Left kidney (tissue), 2 donors: ENCODE results near the gene EGFR. TPM values are rescaled to one million over a fixed set of nuclear protein-coding genes. Genes with fewer than 3 reads are reported as not detected.

ENCODE experiments used
- DNase-seq: peaks from one replicate; pipeline ENCODE4 v3.0.0-alpha.2; 2013
- polyA plus RNA-seq: library from polyadenylated mRNA; unstranded; fragments of 120-200 nt; gene quantifications from one replicate; pipeline ENCODE4 v1.2.1, GENCODE V29; 2013; ENCODE audit not compliant: insufficient read length

The EGFR gene
- polyA plus RNA-seq, 1 donor = 34.9 TPM

DNA sequence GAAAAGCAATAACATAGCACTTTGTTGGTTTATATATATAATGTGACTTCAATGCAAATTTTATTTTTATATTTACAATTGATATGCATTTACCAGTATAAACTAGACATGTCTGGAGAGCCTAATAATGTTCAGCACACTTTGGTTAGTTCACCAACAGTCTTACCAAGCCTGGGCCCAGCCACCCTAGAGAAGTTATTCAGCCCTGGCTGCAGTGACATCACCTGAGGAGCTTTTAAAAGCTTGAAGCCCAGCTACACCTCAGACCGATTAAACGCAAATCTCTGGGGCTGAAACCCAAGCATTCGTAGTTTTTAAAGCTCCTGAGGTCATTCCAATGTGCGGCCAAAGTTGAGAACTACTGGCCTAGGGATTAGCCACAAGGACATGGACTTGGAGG is 191.4 kb downstream of the EGFR start:
- no peak for DNase-seq

DNA sequence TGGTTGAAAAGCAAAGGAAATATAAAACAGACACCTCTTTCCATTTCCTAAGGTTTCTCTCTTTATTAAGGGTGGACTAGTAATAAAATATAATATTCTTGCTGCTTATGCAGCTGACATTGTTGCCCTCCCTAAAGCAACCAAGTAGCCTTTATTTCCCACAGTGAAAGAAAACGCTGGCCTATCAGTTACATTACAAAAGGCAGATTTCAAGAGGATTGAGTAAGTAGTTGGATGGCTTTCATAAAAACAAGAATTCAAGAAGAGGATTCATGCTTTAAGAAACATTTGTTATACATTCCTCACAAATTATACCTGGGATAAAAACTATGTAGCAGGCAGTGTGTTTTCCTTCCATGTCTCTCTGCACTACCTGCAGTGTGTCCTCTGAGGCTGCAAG is 191.9 kb downstream of the EGFR start:
- no peak for DNase-seq

DNA sequence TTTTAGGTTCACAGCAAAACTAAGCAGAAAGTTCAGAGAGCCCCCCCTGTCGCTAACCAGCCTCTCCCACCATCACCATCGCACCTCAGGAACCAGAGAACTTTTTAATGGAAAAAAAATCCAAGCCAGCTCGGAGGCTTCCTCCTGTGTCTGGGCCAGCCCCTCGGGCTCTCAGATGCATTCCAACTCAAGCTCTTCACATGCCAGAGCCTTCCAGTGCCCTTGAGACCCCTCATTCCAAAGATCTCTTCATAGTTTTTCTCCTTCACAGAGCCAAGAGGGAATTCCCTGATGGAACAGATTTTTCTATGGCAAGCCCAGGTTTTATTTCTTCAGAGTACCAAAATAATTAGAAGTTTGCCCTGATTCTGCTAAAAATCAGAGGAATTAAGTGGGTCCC is 192.9 kb downstream of the EGFR start:
- no peak for DNase-seq

DNA sequence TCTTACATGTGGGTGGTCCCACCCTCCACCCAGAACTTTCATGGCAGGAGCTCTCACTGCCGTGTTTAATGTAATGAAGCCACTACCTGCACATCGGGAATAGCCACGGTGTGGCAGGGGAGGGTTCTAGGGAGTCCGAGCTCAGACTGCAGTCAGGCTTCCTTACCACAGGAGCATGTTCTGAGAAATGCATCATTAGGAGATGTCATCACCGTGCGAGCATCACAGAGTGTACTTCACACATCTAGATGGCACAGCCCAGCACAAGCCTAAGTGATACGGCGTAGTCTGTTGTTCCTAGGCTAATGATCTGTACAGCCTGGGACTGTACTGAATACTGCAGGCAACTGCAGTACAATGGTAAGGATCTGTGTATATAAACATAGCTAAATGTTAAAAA is 193.4 kb downstream of the EGFR start:
- DNase-seq = no peak

DNA sequence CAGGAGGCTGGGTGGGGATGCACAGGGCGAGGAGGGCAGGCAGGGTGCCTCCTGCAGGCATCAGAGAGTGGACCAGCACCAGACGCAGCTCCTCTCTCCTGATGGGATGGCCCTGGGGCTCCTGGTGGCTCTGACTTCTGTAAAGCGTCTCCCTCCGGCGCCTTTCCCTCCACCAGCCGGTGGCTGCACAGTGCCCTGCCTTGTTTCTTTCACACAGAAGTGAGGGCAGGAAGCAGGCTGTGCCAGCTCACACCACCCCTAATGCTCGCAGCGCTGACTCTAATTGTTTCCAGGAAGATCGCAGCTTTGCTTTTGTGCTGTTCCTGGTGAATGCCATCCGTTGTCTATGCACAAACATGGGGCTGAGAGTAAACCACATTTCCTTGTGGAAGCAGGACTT is 194.0 kb downstream of the EGFR start:
- DNase-seq = no peak

DNA sequence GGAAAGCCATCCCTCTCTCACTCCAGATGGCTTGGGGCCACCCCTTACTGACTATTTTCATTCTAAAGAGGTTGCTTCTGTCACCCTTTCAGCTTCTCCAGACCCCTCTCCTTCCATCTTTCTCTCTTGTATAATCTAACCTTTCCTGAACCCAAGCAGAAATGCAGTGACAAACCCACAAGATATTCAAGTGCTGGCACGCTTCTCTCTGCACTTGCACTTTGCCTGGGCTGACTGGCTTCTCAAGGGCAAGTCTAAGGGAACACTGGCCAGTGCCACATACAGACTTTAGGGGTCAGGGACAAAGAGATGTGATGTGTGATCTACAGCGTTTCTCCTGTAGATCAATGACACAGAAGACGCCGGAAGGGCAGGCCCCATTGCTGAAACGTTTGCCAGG is 195.9 kb downstream of the EGFR start:
- no peak for DNase-seq

DNA sequence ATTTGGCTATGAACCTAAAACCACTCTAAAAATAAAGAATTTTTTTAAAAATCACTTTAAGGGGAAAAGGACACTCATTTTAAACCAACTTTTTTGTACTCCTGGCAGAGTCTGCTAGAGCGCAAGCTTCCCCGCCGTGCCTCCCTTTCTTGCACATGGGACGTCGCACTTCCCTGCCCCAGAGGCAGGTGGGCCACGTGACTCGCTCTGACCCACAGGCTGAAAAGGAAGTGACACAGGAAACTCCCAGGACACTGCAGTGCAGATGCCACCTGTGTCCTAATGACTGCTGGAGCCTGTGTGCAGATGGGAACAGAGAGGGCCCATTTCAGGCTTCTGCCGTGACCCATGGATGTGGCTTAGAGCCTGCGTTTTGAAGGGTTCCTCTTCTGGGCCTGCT is 204.2 kb downstream of the EGFR start:
- DNase-seq = no peak

DNA sequence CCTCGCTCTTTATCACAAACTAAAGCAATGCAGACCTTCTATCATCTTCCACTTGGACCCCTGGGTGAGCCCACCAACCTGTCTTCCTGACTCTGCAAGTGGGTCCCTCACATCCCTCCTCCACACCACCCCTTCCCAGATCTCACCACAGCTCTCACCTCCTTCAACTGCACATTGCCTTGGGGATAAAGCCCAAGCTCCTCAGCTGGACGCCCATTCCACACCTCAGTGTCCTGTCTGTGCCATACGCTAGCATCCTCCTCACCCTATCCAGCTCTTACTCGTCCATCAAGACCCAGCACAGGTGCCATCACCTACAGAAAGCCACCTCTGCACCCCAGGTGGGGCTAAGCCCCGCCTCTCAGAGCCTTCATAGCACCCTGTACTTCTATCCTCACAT is 205.3 kb downstream of the EGFR start:
- no peak for DNase-seq

DNA sequence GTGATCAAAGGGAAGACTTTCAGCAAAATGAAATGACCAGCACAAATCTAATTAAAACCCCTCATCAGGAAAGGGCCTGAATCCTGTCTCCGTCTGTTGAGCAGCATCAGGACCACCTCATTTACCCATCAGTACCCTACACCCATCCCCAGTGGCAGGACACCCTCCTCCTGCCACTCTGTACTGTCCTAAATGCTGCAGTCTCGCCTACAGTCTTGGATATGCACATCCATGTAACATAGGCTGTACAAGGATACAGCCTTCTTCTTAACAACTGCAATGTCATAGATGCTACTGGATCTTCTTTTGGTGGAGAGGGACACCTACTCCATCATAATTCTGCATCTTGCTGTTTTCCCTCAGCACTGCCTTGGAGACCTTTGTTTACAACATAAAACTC is 206.0 kb downstream of the EGFR start:
- DNase-seq = no peak

DNA sequence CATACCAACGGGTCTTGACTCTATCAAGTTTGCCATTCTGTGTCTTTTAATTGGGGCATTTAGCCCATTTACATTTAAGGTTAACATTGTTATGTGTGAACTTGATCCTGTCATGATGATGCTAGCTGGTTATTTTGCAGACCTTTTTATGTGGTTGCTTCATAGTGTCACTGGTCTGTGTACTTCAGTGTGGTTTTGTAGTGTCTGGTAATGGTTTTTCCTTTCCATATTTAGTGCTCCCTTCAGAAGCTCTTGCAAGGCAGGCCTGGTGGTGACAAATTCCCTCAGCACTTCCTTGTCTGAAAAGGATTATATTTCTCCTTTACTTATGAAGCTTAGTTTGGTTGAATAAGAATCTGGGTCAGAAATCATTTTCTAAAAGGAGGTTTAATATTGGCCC is 211.2 kb downstream of the EGFR start:
- DNase-seq = no peak

DNA sequence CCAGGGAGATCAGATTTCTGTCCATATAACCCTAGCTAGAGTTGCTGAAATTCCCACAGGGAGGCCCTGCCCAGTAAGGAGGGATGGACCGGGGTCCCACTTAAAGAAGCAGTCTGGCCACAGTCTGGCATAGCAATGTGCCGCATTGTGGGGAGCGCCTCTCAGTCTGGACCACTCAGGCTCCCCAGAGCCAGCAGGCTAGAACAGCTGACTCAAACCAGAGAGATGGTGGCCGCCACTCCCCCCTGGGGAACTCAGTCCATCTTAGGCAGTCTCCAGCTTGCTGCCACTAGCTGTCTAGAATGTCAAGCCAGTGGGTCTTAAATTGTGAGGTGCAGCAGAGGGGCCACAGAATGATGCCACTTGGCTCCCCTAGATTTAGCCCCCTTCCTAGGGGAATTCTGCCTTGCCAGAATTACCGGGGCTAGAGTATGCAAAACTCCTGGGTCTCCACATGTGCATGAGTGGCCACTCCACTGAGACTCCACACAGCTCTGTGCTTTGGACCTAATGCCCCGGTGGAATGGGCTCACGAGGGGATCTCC is 213.0 kb downstream of the EGFR start:
- DNase-seq = no peak

DNA sequence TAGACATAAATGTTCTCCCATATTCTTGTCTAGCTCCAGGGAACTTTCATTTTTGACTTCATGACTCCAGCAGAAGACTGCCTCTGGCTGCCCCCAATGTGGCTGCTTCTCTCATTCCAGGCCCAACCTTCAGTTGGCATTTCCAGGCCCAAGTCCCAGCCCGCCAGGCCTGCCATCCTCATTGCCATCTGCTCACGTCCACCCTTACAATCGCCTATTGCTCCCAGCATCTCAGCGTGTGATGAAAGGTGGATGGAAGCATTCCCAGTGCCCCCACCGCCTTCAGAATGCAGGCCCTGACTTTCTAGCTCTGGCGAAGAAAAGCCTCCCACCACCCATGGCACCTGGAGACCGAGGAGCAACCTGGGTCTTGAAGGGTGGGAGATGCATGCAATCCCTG is 214.2 kb downstream of the EGFR start:
- DNase-seq = no peak

DNA sequence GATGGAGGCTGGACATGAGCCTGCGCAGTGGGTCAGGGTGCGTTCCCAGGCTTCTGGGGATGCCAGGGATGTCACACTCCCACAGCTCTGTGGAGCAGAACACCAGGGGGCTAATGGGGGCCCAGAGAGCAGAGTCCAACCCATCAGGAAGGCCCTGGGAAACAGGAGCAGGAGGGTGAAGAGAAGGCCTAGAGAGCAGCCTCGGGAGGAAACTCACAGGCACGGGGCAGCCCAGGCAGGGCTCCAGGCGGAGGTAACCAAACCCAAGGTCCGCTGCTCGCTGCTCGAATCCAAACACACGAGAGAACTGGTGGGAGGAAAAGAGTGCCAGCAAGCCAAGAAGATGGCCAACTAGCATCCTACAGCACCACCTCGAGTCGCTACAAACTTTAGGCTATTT is 215.6 kb downstream of the EGFR start:
- DNase-seq = no peak

DNA sequence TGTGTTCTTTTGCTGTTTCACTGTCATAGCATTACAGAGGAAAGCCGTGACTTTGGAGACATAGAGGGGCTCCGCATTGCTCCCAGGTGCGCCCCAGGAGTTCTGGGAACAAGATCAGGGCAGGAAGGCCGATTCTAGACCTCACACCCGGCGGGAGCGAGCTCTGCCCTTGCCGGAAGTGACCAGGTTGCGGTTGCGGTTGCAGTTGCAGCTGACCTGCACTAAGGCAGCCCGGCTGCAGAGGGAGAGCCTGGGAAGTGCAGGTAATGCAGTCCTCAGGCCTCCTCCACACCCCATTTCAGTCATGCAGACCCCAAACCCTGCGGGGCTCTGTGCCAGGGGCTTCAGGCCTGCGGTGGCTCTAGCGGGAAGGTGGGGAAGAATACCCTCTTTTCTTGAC is 216.3 kb downstream of the EGFR start:
- DNase-seq = no peak

DNA sequence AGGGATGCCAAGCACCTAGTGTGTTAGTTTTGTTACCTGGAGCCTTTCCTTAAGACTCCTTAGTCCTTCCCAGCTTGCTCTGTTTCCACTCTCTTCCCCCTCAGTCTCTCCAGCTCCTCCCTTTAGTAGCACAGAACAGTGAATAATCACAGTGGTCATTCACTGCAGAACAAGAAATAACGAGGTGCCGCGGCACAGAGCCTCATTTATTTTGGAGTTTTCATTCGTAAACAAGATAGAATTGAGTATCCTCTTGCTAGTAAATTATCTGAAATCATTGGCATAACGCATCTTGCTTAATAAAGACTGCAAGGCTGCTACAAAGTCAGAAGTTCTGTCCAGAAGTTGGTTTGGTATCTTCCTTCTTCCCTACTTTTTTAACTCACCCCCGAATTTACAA is 217.0 kb downstream of the EGFR start:
- no peak for DNase-seq

DNA sequence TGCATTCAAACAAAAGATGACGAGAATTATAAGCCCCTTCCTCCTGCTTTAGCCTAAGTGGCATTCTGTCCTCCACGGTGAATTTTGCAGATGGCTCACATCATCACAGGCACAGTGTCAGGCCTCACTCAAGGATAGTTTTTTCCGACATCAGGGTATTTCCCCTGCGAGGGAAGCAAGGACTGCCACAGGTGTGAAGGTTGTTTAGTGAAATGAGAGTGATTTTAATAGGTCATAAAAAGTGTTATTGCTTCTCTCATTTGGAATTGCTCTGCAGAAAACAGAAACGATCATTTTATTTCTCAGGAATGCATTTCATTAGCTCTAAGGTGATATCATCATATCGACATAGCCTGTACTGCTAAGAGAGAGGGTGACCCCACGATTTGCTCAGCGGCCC is 217.7 kb downstream of the EGFR start:
- DNase-seq = no peak

DNA sequence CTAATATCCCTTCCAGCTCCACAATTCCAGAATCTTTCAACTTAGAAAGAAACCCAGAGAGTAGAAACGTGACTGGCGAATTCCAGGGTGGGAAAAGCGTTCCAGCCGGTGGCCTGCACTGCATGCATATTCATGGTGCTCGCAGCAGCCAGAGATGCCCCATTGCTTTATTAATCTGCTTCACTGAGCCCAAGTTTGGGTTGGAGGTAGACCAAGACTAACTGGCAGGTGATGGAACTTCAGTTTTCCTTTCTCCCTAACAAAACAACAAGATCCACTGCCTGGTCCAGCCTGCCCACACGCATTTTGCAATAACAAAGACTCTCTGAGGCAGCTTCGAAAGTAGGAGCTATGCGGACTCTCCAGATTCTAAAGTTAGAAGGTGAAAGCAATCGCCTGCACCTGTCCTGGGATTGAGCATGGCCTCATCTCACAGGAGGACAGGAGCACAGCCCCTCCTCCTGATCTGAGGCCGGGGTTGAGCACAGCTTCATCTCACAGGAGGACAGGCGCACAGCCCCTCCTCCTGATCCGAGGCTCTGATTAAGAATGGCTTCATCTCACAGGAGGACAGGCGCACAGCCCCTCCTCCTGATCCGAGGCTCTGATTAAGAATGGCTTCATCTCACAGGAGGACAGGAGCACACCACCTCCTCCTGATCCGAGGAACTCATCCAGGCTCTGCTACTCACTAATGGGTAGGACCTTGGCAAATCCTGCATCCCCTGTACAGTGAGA is 218.5 kb downstream of the EGFR start:
- DNase-seq = no peak

DNA sequence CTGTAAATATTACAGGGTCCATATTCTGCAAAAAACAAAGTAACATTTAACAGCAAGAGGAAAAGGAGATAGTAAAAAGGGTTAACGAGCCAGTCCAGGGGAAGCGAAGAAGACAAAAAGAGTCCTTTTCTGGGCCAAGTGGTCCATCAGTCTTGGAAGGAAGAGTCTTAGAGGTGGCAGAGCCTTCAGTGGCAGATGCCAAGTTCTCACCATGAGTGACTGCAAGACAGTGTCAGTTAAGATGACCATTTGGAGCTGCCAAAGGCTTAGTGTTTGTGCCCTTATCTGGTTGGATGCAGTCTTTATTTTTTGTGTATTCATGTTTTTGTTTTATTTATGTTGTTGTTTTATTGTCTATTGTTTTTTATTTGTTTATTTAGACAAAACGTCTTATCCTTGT is 220.6 kb downstream of the EGFR start:
- no peak for DNase-seq

DNA sequence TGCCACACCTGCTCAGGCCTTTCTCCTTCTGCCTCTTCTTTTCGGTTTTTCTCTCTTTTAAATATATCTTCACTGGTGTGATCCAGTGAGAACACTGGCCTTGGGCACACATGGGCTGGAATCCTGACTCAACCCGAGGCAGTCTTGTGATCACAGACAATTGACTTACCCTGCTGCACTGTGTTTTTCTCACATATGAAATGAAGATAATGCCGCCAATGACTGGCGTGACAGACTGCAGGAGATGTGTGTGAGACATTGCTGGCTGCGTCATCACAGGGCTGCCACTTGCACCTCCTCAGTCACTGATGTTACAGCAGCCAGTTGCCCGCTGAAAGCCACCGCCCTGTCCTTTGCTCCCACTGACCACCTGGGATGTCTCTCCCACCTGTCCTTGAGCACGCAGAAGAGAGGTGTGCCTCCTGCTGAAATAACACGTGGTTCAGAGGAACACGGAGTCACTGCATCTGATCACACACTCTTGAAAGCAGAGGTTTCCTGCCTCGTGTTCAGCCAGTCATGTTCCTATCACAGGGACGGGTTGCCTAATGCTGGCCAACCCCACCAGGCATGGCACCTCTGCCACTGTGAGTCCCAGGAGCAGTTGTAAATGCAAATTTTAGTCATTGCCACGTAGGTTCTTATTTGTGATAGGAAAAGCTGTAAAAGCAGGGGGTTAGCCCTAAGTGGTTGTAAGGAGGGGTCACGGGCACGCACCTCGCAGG is 221.8 kb downstream of the EGFR start:
- no peak for DNase-seq

DNA sequence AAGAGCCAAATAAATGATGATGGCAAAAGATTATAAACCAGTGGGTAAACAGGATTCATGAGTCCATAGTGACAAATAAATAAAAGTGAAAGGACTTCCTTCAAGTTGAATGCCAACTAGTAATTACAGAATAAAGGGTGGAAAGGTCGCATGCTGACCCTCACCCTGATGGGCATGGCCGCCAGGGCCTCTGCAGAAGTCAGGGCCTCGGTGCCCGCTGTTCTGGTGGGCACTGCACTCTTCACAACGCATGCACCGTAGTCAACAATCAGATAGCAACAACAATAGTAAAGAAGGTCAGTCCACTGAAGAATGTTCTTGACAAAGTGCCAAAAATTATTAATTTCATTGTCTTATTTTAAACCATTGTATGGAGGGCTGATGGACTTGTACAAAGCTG is 223.1 kb downstream of the EGFR start:
- DNase-seq = no peak

DNA sequence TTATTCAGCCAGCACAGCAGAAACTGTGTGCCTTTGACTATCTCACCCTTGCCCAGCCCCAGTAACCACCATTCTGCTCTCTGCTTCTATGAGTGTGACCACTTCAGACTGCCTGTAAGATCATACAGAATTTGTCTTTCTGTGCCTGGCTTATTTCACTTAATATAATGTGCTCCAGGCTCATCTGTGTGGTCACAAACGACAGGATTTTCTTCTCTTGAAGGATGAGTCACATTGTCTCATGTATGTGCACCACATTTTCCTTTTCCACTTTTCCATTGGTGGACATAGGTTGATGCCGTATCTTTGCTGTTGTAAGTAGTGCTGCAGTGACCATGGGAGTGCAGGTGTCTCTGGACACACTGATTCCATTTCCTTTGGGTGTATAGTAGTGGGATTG is 223.8 kb downstream of the EGFR start:
- no peak for DNase-seq

DNA sequence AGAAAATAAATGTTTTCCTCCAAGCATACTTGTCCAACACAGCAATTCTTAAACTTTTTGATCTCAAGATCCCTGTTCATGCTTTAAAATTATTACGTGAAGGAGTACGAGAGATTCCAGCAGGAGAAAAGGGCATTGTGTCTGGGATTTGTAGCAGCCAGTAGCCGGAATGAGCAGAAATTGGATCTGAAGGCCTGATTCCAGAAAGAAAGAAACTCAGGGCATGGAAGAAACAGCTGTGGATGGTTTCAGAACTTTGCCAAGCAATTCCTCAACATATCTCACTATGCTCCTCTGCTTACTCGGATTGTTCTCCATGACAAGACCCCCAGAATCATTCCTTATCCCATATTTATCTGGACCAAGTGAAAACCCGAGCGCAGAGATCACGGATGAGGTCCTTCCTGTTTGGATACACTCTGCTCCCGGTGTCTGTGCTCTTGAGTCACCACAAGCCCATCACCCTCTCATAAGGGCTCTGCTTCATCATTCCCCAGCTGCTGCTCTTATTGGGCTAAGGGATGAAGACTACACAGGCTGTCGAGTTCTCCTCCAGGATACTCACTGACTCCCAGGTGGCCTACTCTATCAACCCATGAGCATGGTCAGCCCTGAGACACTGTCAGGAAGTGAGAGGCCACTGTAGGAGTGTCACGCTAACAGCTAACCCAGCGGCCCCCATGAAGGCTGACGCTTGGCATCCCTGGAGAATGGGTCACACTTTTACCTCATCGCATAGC is 225.4 kb downstream of the EGFR start:
- DNase-seq = no peak

DNA sequence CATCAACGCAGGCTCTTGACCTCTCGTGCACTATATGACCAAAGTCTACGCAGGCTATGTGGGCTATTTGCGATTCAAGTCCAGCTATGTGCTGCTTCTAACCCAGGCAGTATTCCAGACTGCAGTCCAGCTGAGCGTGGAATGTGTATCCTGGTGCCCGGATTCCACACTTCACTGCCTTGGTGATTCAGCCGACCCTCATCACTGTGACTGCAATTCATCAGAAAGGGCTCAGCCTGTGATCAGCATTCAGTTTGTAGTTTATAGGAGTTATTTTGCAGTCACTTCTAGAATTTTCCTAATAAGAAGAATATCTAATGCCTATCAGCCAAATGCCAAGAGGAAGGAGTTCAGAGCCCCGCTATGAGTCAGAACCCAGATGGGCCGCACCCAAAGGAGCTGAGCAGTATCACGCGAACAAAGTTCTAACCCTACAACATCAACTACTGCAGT is 226.5 kb downstream of the EGFR start:
- DNase-seq = no peak
